Activated CD8-positive, alpha-beta memory T cell treated with anti-CD3 and anti-CD28 coated beads for 1 hour (primary cell): ENCODE data around the gene ATOSB.

ENCODE experiments used
- DNase-seq, 2 donors: peaks; one replicate each; pipeline ENCODE4 v3.0.0-alpha.2; 2020; ENCODE audit warnings: low read depth in 1 of 2; ENCODE audit errors: extremely low read depth in 1 of 2

Gene ATOSB

DNA sequence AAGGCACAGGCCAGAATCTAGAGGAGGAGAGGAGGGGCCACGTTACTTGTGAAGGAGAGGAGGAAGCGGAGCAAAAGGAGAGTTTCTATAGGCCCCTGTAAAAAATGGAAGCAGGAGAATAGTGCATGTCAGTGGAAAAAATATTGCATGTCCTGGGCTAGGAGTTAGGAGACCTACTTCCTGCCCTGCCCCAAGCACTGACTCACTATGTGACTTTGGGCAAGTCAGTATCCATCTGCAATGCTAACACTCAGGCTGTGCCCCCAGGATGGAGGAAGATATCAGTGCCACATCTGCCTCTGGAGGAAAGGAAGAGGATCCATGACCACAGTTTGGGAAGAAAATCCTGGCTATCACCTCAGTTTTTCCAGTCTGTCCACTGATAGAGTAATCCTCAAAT lies 26.2 kb downstream of the ATOSB start:
- no peak for DNase-seq

GRCh38 chr9:35085078-35085477 lies 30.6 kb downstream of the ATOSB start:
- DNase-seq: no peak

DNA sequence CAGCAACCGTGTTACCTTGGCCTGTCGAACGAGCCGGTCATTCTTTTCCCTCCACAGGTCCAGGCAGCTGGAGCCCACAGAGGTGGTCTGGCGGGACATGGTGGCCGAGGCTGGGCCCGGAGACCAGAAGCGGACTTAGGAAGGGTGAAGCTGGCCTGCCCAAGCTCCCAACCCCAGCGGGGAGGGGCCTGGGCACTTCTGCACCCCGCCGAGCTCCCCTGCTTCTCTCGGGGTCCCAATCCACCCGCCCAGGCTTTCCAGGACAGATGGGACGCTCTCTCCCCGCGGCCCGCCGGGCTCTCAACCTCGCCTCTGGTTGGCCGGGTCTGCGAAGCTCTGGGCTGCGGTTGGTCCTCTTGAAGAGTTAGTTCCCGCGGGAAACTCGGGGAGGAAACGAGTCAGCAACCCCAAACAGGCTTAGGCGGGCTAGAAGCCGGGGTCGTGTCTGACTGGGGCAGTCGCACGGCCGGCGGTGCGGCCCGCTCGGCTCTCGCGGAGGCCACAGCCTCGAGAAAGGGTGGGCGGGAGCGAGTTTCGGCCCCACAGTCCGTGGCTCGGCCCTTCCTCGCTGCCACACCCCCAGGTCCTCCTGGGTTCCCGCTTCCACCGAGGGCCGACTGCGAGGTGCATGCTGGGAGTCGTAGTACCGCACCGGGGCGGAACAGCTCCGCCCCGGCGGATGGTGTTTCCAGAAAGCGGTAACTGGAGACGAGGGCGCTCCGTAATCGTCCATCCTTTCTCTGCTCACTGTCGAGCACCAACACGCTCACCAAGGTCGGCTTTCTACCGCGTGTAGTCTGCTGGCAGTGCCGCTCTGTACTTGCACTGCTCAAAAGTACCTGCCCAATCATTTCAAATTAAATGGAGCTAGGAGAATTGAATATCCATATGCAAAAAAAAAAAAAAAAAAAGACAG lies 36.0 kb downstream of the ATOSB start, which contains the start of gene FANCG:
TSS of gene FANCG (minus strand) at position 517 of the 916 bp plus-strand sequence. CDS start at position 99, 418 bp downstream.
- peak; percentile 25 to 70 for DNase-seq

DNA sequence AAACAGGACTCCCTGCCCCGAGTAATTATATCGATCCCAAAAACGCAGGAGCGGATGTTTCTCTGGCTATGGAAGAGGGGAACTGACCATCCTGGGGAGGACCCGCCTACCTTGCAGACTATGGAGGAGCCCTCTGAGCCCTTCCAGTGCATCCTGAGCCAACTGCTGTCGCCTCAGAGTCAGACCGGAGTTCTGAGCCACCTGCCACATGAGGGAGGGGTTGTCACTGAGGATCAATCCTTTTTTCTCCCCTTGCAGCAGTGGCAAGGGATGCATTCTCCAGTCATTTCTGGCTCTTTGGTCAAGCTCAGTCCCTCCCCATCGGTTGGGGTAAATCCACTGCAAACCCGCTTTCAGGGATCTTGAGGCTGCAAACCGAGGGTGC lies 36.6 kb downstream of the ATOSB start:
- DNase-seq: no peak

- DNase-seq: no peak
Measured at GRCh38 chr9:35078066-35078465, 37.6 kb downstream of the ATOSB start.

DNA sequence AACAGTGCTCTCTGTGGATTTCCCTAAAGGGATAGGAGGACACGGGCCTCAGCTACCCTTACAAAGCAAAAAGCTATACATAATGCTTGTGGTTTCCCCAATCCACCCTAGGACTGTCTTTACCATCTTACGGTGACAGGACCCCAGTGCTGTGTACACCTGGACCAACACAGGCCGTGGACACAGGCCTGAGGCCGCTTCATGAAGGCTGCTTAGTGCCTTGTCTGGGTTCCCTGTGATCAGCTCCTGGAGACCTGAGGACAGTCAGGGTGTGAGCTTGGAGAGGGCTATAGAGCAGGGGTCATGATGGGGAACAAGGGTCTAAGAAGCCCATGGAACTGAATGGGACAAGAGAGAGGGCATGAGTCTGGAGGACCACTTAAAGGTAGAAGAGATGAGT lies 38.8 kb downstream of the ATOSB start:
- DNase-seq: no peak

DNA sequence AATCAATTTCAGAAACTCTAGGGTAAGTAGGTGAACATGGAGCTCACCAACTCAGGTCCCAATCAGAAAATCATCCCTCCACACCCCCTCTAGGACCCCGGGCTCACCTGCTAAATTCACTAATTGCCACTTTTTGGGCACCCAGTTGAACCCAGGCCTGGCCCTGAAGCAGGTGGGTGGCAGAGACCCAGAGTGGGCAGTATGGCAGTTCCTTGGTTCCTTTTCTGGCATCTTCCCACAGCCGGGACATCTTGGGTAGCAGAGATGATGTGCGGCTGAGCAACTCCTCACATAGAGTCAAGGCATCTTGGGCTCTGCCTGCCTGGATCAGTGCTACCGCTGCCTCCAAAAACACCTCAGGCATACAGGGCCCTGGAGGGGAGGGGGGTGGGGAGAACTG lies 40.3 kb downstream of the ATOSB start:
- no peak for DNase-seq

DNA sequence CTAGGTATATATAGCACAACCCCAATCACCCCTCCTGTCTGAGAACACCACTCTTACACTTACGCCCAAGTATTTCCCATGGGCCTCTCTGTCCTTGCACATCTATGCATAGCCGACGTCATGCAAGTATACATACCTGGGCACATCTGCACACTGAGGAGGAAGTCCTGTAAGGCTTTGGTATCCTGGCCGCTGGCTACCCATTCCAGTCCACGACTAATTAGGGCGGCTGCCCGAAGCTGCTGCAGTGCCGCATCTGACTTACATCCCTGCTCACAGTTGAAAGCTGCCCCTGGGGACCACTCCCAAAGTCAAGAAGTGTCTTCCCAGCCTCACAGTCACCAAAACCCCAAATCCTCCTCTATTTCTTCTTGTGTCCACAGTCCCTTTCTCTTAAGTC lies 40.9 kb downstream of the ATOSB start:
- DNase-seq: no peak

- DNase-seq: no peak
Measured at GRCh38 chr9:35074141-35074540, 41.5 kb downstream of the ATOSB start.

- DNase-seq: no peak
Measured at GRCh38 chr9:35073279-35073612, 42.4 kb downstream of the ATOSB start.

DNA sequence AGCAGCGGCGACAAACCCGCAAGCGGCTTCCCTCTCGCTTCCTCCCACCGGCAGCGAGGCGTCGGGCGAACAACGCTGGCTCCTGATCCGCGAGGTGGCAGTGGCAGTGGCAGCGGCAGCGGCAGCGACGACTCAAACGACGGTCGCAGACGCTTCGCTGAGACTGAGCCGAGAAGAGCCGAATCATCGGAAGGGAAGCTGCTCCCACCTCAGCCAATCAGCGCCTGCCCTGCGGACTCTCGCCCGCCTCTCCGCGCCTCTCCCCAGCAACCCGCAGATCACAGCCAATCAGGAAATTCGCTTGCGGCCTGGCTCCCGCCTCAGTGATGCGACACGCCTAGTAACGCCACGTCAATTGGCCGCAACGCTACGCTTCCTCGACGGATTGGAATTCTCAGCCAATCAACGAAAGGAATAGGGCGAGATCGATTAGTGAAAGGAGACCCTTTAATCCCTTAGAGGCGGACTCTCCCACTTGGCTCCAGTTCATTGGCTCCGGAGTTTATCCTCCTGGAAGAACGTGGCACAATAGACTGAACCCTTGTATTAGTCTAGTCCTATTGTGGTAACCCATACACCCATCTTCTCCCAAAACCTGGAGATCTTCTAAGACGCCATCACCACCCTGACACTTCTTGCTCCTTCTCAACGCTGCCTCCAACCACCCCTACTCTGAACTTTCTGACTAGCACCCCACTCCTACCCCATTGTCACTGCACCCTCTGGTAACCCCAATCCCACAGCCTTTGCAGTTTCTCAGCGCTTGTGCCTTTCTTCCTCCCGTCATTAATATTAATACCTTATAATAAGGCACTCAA lies 43.0 kb downstream of the ATOSB start, which contains the start of gene VCP:
TSS of gene VCP (minus strand) at position 165 of the 818 bp plus-strand sequence. CDS start 272 bp downstream, outside the sequence.
- DNase-seq: peak; percentile 91 to 96

DNA sequence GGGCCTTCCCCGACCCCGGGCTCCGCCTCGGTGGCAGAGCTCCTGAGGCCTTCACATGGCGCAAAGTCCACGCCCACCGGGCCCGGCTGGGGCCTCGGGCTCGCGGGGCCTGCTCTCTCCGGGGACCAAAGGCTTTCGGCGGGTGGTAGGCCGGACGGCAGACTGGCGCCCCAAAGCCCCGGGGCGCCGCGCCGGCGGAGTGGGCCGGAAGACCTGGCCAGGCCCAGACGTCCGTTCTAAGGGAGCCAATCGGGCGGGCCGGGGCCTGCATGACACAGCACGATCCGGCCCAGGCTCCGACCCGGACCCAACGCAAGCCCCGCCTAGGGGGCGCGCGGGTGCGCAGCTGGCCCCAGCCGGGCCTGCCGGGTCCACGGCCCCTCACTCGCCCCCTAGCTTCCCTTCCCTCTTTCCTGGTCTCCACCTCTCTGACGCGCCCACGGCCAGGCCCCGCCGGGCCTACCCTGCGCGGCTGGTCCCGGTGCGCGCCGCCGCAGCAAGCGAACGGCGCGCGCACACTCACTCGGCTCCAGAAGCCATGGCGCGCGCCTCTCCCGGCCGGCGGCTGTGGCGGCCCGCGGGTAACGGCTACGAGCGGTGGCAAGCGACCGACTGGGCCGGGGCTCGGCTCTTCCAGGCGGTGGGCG lies 43.7 kb downstream of the ATOSB start:
- peak; percentile 26 to 56 for DNase-seq

- no peak for DNase-seq
Measured at GRCh38 chr9:35070823-35071813, 44.5 kb downstream of the ATOSB start.

DNA sequence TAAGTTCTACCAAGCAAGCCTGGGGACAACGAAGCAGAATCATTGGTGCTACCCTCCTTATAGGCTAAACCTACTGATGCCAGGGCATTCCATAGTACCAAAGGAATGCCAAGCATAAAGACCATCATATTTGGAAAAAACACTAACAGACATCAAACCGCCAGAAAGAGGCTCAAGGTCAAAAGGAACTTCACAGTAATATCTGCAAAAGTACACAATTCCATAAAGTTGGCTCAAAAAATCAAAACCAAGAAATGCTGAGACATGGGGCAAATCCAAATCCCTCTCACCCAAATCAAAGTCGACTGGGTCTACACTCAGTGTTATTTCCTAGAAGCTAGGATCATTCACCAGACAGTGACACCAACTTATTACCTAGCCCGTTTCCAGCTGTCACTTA lies 46.6 kb downstream of the ATOSB start:
- no peak for DNase-seq

- no peak for DNase-seq
Measured at GRCh38 chr9:35067056-35067455, 48.6 kb downstream of the ATOSB start.

- DNase-seq: no peak
Measured at GRCh38 chr9:35060548-35061207, 55.0 kb downstream of the ATOSB start.

- no peak for DNase-seq
Measured at GRCh38 chr9:35059438-35059837, 56.2 kb downstream of the ATOSB start.

- DNase-seq: no peak
Measured at GRCh38 chr9:35057271-35057620, 58.4 kb downstream of the ATOSB start.

- DNase-seq: no peak
Measured at GRCh38 chr9:35056571-35057270, 58.9 kb downstream of the ATOSB start.
